ENCODE data around the gene SNAI1. TPM values are rescaled to one million over a fixed set of nuclear protein-coding genes. Genes with fewer than 3 reads are reported as not detected.
A peak's percentile ranks its signal among the peaks of the same experiment; 100 is the strongest.

SNAI1 gene
- total and polyA plus RNA-seq, 2 of the 4 experiments (the other 2 are of a cell fraction), result 0.54 to 13.7 TPM

DNA sequence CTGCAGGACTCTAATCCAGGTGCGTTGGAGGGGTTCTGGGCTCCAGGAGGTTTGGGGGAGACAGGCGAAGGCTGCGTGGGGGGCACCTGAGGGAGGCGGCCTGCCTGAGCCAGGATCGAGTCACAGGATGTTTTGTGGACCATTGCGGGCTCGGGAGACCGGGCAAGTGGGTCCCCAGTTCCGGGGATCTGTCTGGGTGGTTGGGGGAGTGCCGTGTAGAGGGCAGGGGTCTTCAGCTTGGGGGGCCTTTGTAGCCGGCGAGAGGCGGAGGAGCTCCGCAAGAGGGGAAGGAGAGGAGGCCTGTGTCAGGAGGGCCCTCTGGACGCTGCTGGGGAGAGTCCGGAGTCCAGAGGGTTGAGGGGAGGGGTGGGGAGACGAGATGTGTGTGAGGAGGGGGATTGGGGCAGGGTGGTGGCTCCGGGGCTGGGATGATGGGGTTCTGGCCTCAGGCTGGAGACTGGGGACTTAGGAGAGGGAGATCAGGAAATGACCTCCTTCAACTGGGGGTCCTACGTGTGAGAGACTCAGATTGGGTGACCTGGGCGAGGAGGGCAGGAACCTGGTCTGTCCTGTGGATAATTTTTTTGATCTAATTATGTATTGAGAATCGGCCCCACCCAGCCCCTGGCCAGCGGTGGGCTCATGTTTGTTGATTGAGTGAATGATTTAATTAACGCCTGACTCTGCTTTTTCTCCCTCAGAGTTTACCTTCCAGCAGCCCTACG lies 505 bp downstream of the SNAI1 start (continued):
- TF ChIP-seq FOS (IDR thresholded peaks at IDR 0.05; ENCODE audit: low read depth, low read length), result no peak

DNA sequence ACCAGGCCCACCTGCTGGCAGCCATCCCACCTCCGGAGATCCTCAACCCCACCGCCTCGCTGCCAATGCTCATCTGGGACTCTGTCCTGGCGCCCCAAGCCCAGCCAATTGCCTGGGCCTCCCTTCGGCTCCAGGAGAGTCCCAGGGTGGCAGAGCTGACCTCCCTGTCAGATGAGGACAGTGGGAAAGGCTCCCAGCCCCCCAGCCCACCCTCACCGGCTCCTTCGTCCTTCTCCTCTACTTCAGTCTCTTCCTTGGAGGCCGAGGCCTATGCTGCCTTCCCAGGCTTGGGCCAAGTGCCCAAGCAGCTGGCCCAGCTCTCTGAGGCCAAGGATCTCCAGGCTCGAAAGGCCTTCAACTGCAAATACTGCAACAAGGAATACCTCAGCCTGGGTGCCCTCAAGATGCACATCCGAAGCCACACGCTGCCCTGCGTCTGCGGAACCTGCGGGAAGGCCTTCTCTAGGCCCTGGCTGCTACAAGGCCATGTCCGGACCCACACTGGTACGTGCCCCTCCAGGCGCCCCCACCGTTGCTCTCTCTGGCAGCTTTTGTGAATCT lies 1.1 kb downstream of the SNAI1 start:
- 16% methylated on average over 12 of the region's 18 CpGs; no CpG with 5 or more reads in 1 of the 2 experiments for WGBS, 2 experiments (ENCODE audit: extremely low coverage in 2 of 2, insufficient read length in 1 of 2)
- ChIA-PET POLR2A (ENCODE audit: unreplicated experiment) (interaction anchor here (0.6 to 1.1 kb wide), 4 partner anchors 87 to 875 kb away, joined by 3 read pairs; no protein-coding TSS in a partner anchor), CTCF (interaction anchor here (2.2 kb wide), 1 partner anchor 87 kb away, joined by 17 read pairs; no protein-coding TSS in a partner anchor)
- dilution Hi-C loops (cut with HindIII; ENCODE audit: low sequenced_read_pairs, unreplicated experiment) (no loop called here), in situ Hi-C loops (cut with MboI; ENCODE audit: low sequenced_read_pairs) (loop anchor here (5.0 kb wide), 2 partner anchors 88 to 193 kb away; no protein-coding TSS in a partner anchor), intact Hi-C loops (cut with micrococcal nuclease) (loop anchor here (2.0 kb wide), 2 partner anchors 47 to 185 kb away; no protein-coding TSS in a partner anchor)
- Histone ChIP-seq H2BK5ac (ENCODE audit: low read depth, low read length, poor library complexity, severe bottlenecking) (peak overlapping the region; percentile 31), H2BK120ac (ENCODE audit: low read depth, low read length) (peak overlapping the region; percentile 35), H3K27ac (ENCODE audit: insufficient read depth, low read length) (peak overlapping the region; percentile 80), H3K27me3 (ENCODE audit: control insufficient read depth, insufficient read depth, low read length) (no peaks in the 10 kb centered on the region), H3K14ac (replicated peaks; ENCODE audit: low read depth, low read length) (peak overlapping the region; percentile 96), H3K9ac (ENCODE audit: low read depth, low read length) (peak overlapping the region; percentile 93), H2AK9ac (replicated peaks; ENCODE audit: low read depth, low read length, poor library complexity) (peak overlapping the region; percentile 89), H3K79me1 (ENCODE audit: low read depth in 1 of 2, low read length in 2 of 2) (peaks cover 8 to 59% of the 10 kb centered on the region in 2 experiments; a peak in 3 of 4 replicates), H3K9me3 (ENCODE audit: control insufficient read depth, insufficient read depth, low read length) (no peaks in the 10 kb centered on the region), H3K4me1 (ENCODE audit: control insufficient read depth, insufficient read depth, low read length) (peaks cover 34% of the 10 kb centered on the region), H4K91ac (ENCODE audit: insufficient read depth, low read depth, low read length) (peak overlapping the region; percentile 20; the same call in 1 of the 2 replicates), H3K56ac (ENCODE audit: extremely low read depth, insufficient read depth, low read length) (0 out of 2 replicates have a peak overlapping the region, but pooled peaks have one; percentile 22), H2BK20ac (ENCODE audit: low read depth, low read length) (no peak overlapping the region), H3K4me3 (ENCODE audit: insufficient read depth, low read depth, low read length) (peak overlapping the region; percentile 92), H2AK5ac (ENCODE audit: low read depth, low read length) (peak overlapping the region; percentile 76), H3K23ac (ENCODE audit: low read depth, low read length) (peak overlapping the region; percentile 74), H2BK15ac (ENCODE audit: low read depth, low read length) (no peak overlapping the region), H4K20me1 (ENCODE audit: insufficient read depth, low read length) (peaks cover 7% of the 10 kb centered on the region), H3K36me3 (ENCODE audit: control insufficient read depth, insufficient read depth, low read length) (peaks cover 13% of the 10 kb centered on the region), H3K4me2 (ENCODE audit: low read depth, low read length) (peak overlapping the region; percentile 98), H3K4ac (ENCODE audit: low read depth, low read length) (peak overlapping the region; percentile 71), H3K18ac (ENCODE audit: low read depth, low read length) (no peak overlapping the region; the same call in 1 of the 2 replicates), H4K5ac (ENCODE audit: low read depth, low read length) (0 out of 2 replicates have a peak overlapping the region, but pooled peaks have one; percentile 1), H3K9me1 (ENCODE audit: insufficient read depth, low read length) (peaks cover 11% of the 10 kb centered on the region), H2AFZ (replicated peaks; ENCODE audit: low read length, poor library complexity) (peak overlapping the region; percentile 82), H4K8ac (ENCODE audit: low read depth in 2 of 2, low read length in 2 of 2) (peak overlapping the region; percentile 41 to 71; a peak in 2 of 4 replicates)
- TF ChIP-seq, protein P1, sequence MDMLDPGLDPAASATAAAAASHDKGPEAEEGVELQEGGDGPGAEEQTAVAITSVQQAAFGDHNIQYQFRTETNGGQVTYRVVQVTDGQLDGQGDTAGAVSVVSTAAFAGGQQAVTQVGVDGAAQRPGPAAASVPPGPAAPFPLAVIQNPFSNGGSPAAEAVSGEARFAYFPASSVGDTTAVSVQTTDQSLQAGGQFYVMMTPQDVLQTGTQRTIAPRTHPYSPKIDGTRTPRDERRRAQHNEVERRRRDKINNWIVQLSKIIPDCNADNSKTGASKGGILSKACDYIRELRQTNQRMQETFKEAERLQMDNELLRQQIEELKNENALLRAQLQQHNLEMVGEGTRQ (IDR thresholded peaks at IDR 0.05; ENCODE audit: low read depth, low read length), result no peak
- TF ChIP-seq MAFK (IDR thresholded peaks at IDR 0.05; ENCODE audit: low read depth, low read length) (no peak), RAD21 (IDR thresholded peaks at IDR 0.05; ENCODE audit: low read length) (no peak), RCOR1 (IDR thresholded peaks at IDR 0.05; ENCODE audit: insufficient replicate concordance, low read length) (no peak), NFE2L2 (IDR thresholded peaks at IDR 0.05; ENCODE audit: low read depth, low read length) (no peak), BHLHE40 (IDR thresholded peaks at IDR 0.05; ENCODE audit: low read depth, low read length) (no peak), POLR2A (IDR thresholded peaks at IDR 0.05; ENCODE audit: low read depth, low read length) (no peak), MXI1 (IDR thresholded peaks at IDR 0.05; ENCODE audit: borderline replicate concordance, low read depth, low read length) (no peak)
- TF ChIP-seq, protein P2, sequence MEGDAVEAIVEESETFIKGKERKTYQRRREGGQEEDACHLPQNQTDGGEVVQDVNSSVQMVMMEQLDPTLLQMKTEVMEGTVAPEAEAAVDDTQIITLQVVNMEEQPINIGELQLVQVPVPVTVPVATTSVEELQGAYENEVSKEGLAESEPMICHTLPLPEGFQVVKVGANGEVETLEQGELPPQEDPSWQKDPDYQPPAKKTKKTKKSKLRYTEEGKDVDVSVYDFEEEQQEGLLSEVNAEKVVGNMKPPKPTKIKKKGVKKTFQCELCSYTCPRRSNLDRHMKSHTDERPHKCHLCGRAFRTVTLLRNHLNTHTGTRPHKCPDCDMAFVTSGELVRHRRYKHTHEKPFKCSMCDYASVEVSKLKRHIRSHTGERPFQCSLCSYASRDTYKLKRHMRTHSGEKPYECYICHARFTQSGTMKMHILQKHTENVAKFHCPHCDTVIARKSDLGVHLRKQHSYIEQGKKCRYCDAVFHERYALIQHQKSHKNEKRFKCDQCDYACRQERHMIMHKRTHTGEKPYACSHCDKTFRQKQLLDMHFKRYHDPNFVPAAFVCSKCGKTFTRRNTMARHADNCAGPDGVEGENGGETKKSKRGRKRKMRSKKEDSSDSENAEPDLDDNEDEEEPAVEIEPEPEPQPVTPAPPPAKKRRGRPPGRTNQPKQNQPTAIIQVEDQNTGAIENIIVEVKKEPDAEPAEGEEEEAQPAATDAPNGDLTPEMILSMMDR (conservative IDR thresholded peaks at IDR 0.05; ENCODE audit: low read depth, low read length), result no peak
- peak; percentile 3 for ATAC-seq (ENCODE audit: low read depth)
- DNase-seq, result peak; percentile 49
- no TSS peak for BruUV-seq (replicated peaks)

Data from IMR-90 (cell line).